Astrocyte (in vitro differentiated cells and primary cell): ENCODE data around the gene SNX4. TPM values are rescaled to one million over a fixed set of nuclear protein-coding genes. Genes with fewer than 3 reads are reported as not detected.
"Not testable (repeated sequence)": the region's sequence is repeated elsewhere in the genome, so short reads cannot be mapped to it uniquely, and the experiment has no call there.

Experiments
- DNase-seq: peaks from one replicate; pipeline ENCODE4 v3.0.0-alpha.2; 2010; ENCODE audit warnings: low read depth
- FAIRE-seq: peaks from 2 replicates; lab custom pipeline; 2011; peaks lifted over from hg19 to GRCh38; lab: Jason Lieb, UNC
- H2AFZ ChIP-seq: 2 replicates; pipeline ENCODE4 v1.6.0; 2012; ENCODE audit warnings: low read depth, low read length, inconsistent platforms
- H3K27ac ChIP-seq: 2 replicates; pipeline ENCODE4 v1.5.1; 2011; ENCODE audit warnings: low read depth, low read length, inconsistent platforms
- H3K27me3 ChIP-seq: 2 replicates; pipeline ENCODE4 v1.6.0; 2011; ENCODE audit warnings: low read length, inconsistent platforms; ENCODE audit not compliant: insufficient read depth
- H3K36me3 ChIP-seq: 2 replicates; pipeline ENCODE4 v1.5.1; 2011; ENCODE audit warnings: low read length, inconsistent platforms; ENCODE audit not compliant: insufficient read depth
- H3K4me1 ChIP-seq: 2 replicates; pipeline ENCODE4 v1.5.1; 2011; ENCODE audit warnings: low read length, inconsistent platforms; ENCODE audit not compliant: insufficient read depth
- H3K4me2 ChIP-seq: 2 replicates; pipeline ENCODE4 v1.6.0; 2012; ENCODE audit warnings: low read length, inconsistent platforms
- H3K4me3 ChIP-seq: 2 replicates; pipeline ENCODE4 v1.5.1; 2011; ENCODE audit warnings: low read depth, mild to moderate bottlenecking, low read length, inconsistent platforms; ENCODE audit not compliant: insufficient read depth
- H3K79me2 ChIP-seq: 2 replicates; pipeline ENCODE4 v1.6.0; 2012; ENCODE audit warnings: mild to moderate bottlenecking, low read length, inconsistent platforms; ENCODE audit not compliant: insufficient read depth
- H3K9ac ChIP-seq: 2 replicates; pipeline ENCODE4 v1.6.0; 2012; ENCODE audit warnings: mild to moderate bottlenecking, low read length, inconsistent platforms
- H3K9me3 ChIP-seq: 2 replicates; pipeline ENCODE4 v1.5.1; 2012; ENCODE audit warnings: low read depth, mild to moderate bottlenecking, low read length, inconsistent platforms; ENCODE audit not compliant: insufficient read depth
- H4K20me1 ChIP-seq: 2 replicates; pipeline ENCODE4 v1.6.0; 2012; ENCODE audit warnings: low read length, inconsistent platforms; ENCODE audit not compliant: insufficient read depth
- H3K27ac Mint-ChIP-seq: one replicate; pipeline ENCODE4 v1.8.0; 2021; ENCODE audit warnings: mild to moderate bottlenecking, mixed read lengths; ENCODE audit not compliant: unreplicated experiment
- H3K27me3 Mint-ChIP-seq: one replicate; pipeline ENCODE4 v1.8.0; 2021; ENCODE audit warnings: low read depth, mixed read lengths; ENCODE audit not compliant: unreplicated experiment
- H3K36me3 Mint-ChIP-seq: one replicate; pipeline ENCODE4 v1.8.0; 2021; ENCODE audit warnings: low read depth, mixed read lengths; ENCODE audit not compliant: unreplicated experiment
- H3K4me1 Mint-ChIP-seq: one replicate; pipeline ENCODE4 v1.8.0; 2021; ENCODE audit warnings: low read depth, mixed read lengths; ENCODE audit not compliant: unreplicated experiment
- H3K4me3 Mint-ChIP-seq: one replicate; pipeline ENCODE4 v1.8.0; 2021; ENCODE audit warnings: mild to moderate bottlenecking, moderate library complexity, mixed read lengths; ENCODE audit not compliant: unreplicated experiment
- H3K9me3 Mint-ChIP-seq: one replicate; pipeline ENCODE4 v1.8.0; 2021; ENCODE audit warnings: mild to moderate bottlenecking, mixed read lengths; ENCODE audit not compliant: unreplicated experiment
- EZH2 ChIP-seq: IDR thresholded peaks from 2 replicates; pipeline ENCODE4 v1.6.1; 2012; ENCODE audit warnings: mild to moderate bottlenecking, low read length, inconsistent platforms; ENCODE audit not compliant: insufficient read depth
- total RNA-seq: library from RNA; stranded (reverse); gene quantifications from 2 replicates; pipeline ENCODE4 v1.2.1, GENCODE V29; 2021
- TF ChIP-seq, protein P1 (sequence below): IDR thresholded peaks from 2 replicates; pipeline ENCODE4 v1.5.1; 2011; ENCODE audit warnings: low read depth, mild to moderate bottlenecking, inconsistent platforms, low read length, moderate library complexity; ENCODE audit not compliant: insufficient read depth

Gene SNX4
- total RNA-seq, 1 donor from 2014 or later, result 41.8 TPM

DNA sequence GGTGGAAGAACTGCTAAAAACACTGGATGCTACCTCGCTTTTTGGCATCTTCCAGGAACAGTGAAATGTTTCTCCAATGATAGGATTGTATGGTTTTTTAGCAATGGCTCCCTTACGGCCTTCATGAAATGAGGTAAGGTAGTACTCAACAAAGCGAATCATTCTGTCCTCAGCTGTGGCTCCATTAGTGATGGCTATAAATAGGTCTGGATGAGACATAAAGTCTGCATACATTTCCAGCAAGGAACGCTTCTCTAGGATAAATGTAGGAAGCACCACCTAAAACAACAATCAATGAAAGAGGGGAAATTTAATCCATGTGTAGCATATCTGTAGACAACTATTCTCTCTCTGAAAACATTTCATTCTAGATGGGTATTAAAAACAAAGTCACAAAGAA lies 32.4 kb upstream of the SNX4 start:
- TF ChIP-seq, protein P1, sequence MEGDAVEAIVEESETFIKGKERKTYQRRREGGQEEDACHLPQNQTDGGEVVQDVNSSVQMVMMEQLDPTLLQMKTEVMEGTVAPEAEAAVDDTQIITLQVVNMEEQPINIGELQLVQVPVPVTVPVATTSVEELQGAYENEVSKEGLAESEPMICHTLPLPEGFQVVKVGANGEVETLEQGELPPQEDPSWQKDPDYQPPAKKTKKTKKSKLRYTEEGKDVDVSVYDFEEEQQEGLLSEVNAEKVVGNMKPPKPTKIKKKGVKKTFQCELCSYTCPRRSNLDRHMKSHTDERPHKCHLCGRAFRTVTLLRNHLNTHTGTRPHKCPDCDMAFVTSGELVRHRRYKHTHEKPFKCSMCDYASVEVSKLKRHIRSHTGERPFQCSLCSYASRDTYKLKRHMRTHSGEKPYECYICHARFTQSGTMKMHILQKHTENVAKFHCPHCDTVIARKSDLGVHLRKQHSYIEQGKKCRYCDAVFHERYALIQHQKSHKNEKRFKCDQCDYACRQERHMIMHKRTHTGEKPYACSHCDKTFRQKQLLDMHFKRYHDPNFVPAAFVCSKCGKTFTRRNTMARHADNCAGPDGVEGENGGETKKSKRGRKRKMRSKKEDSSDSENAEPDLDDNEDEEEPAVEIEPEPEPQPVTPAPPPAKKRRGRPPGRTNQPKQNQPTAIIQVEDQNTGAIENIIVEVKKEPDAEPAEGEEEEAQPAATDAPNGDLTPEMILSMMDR, result no peak
- no peak for TF ChIP-seq EZH2
- H3K9me3 Mint-ChIP-seq, result no peaks in the 10 kb centered on the region
- Histone ChIP-seq H3K4me1 (peaks cover 7% of the 10 kb centered on the region), H2AFZ (no peak overlapping the region), H3K79me2 (no peaks in the 10 kb centered on the region), H3K27ac (no peak overlapping the region), H3K4me3 (no peak overlapping the region), H3K4me2 (no peak overlapping the region), H3K27me3 (no peaks in the 10 kb centered on the region), H3K9ac (no peak overlapping the region), H3K36me3 (peaks cover 2% of the 10 kb centered on the region), H3K9me3 (no peaks in the 10 kb centered on the region), H4K20me1 (no peaks in the 10 kb centered on the region)
- no peaks in the 10 kb centered on the region for H3K36me3 Mint-ChIP-seq
- no peak overlapping the region for H3K27ac Mint-ChIP-seq
- no peak for DNase-seq
- no peak for FAIRE-seq
- H3K4me1 Mint-ChIP-seq, result peaks cover 14% of the 10 kb centered on the region
- H3K27me3 Mint-ChIP-seq, result no peaks in the 10 kb centered on the region
- H3K4me3 Mint-ChIP-seq, result no peak overlapping the region

DNA sequence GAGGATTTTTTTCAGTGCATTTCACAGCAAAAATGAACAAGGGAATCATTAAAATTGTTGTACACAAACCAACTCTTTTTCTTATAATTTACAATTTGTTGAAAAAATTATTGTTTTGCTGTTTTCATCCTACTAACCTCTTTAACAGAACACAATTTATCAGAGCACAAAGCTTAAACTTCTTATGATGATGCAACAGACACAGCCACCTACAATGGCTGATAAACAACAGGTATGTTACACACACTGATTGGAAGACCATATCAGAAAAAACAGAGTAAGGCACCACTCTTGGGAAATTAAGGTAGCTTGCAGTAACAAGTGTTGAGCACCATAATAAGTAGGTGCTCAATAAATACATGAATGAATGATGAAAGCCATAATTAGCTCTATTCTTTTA lies 8.9 kb upstream of the SNX4 start:
- no peak overlapping the region for H3K4me2 ChIP-seq
- no peak overlapping the region for H3K9ac ChIP-seq
- FAIRE-seq (no peak), DNase-seq (no peak)
- Mint-ChIP-seq H3K4me1 (no peaks in the 10 kb centered on the region), H3K4me3 (no peak overlapping the region), H3K36me3 (peaks cover 9% of the 10 kb centered on the region), H3K27ac (no peak overlapping the region), H3K27me3 (no peaks in the 10 kb centered on the region), H3K9me3 (no peaks in the 10 kb centered on the region)
- peaks cover 10% of the 10 kb centered on the region for H3K36me3 ChIP-seq
- H3K79me2 ChIP-seq, result no peaks in the 10 kb centered on the region
- H4K20me1 ChIP-seq, result no peaks in the 10 kb centered on the region
- TF ChIP-seq, protein P1, result no peak
- no peak for TF ChIP-seq EZH2
- H3K4me3 ChIP-seq, result no peak overlapping the region
- H3K9me3 ChIP-seq, result no peaks in the 10 kb centered on the region
- H3K27ac ChIP-seq, result no peak overlapping the region
- H3K4me1 ChIP-seq, result no peaks in the 10 kb centered on the region
- H2AFZ ChIP-seq, result no peak overlapping the region
- H3K27me3 ChIP-seq, result no peaks in the 10 kb centered on the region

DNA sequence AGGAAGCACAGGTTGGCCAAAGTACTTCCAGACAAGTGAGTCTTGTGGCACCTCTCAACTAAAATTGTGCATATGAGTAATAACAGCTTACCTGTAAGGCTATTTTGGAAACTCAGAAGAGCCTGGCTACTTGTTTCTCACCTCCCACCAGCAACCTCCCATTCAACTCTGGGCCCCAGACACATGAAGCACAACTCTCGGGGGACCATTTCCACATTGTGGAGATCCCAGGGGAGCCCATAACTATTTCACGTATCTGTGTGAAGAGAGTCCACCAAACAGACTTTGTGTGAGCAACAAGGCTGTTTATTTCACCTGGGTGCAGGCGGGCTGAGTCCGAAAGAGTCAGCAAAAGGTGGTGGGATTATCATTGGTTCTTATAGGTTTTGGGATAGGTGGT lies 5.2 kb upstream of the SNX4 start:
- no peak overlapping the region for H3K4me3 ChIP-seq

DNA sequence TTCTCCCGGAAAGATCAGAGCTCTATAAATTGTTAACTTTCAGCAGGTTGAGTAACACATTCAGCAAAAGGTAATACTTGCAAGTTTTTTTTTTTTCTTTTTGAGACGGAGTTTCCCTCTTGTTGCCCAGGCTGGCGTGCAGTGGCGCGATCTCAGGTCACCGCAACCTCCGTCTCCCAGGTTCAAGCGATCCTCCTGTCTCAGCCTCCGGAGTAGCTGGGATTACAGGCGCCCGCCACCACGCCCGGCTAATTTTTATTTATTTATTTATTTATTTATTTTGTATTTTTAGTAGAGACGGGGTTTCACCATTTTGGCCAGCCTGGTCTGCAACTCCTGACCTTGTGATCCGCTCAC lies 539 bp upstream of the SNX4 start:
- not testable (repeated sequence) for H3K4me1 ChIP-seq, H3K4me1 Mint-ChIP-seq, H3K36me3 Mint-ChIP-seq, FAIRE-seq, H3K27me3 ChIP-seq, H3K9me3 Mint-ChIP-seq, H3K36me3 ChIP-seq, DNase-seq, H3K27me3 Mint-ChIP-seq, H3K9me3 ChIP-seq
- Histone ChIP-seq H3K4me2 (peak overlapping the region; percentile 94), H3K79me2 (peaks cover 49% of the 10 kb centered on the region), H4K20me1 (peaks cover 19% of the 10 kb centered on the region), H3K27ac (peak overlapping the region; percentile 82), H2AFZ (peak overlapping the region; percentile 99), H3K4me3 (peak overlapping the region; percentile 80), H3K9ac (peak overlapping the region; percentile 96)
- Mint-ChIP-seq H3K4me3 (peak overlapping the region; percentile 97), H3K27ac (peak overlapping the region; percentile 72)

More for the DNA sequence above, 5.2 kb upstream of the SNX4 start:
- Mint-ChIP-seq H3K27me3 (no peaks in the 10 kb centered on the region), H3K4me3 (no peak overlapping the region), H3K36me3 (peaks cover 9% of the 10 kb centered on the region), H3K4me1 (peaks cover 2% of the 10 kb centered on the region), H3K9me3 (no peaks in the 10 kb centered on the region), H3K27ac (no peak overlapping the region)
- TF ChIP-seq, protein P1, result no peak
- no peak for TF ChIP-seq EZH2
- DNase-seq, result no peak
- Histone ChIP-seq H3K4me1 (peaks cover 4% of the 10 kb centered on the region), H3K27me3 (no peaks in the 10 kb centered on the region), H4K20me1 (no peaks in the 10 kb centered on the region), H3K36me3 (peaks cover 5% of the 10 kb centered on the region), H2AFZ (no peak overlapping the region), H3K79me2 (peaks cover 3% of the 10 kb centered on the region), H3K27ac (no peak overlapping the region), H3K9ac (no peak overlapping the region), H3K9me3 (no peaks in the 10 kb centered on the region), H3K4me2 (no peak overlapping the region)
- FAIRE-seq, result no peak
